GM12873 (cell line): Measurements from ENCODE around the gene FBXW12.

Source experiments
- TF ChIP-seq, protein P1 (sequence below): IDR thresholded peaks from 2 replicates; pipeline ENCODE4 v1.5.1; 2012; ENCODE audit warnings: low read depth, mild to moderate bottlenecking, moderate library complexity, low read length, control low read depth; ENCODE audit not compliant: insufficient read depth; ENCODE audit errors: missing control alignments

The FBXW12 gene

DNA sequence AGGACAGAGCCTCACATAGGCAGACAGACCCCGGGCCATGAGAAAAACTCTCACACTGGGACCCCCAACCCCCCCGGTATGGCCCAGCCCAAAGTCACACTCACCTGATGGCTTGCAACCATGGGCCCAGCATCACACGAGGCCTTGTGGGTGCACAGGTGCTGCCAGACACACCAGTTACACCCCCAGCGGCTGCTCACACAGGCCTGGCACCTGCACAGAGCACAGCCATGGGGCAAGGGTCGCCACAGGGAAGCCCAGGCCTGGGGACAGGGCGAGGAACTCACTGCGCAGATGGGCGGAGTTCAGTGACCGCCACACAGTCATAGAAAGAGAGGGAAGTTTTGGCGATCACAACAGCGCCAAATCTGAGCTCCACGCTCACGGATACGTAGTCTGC, 48.5 kb downstream of the FBXW12 start:
- TF ChIP-seq, protein P1, sequence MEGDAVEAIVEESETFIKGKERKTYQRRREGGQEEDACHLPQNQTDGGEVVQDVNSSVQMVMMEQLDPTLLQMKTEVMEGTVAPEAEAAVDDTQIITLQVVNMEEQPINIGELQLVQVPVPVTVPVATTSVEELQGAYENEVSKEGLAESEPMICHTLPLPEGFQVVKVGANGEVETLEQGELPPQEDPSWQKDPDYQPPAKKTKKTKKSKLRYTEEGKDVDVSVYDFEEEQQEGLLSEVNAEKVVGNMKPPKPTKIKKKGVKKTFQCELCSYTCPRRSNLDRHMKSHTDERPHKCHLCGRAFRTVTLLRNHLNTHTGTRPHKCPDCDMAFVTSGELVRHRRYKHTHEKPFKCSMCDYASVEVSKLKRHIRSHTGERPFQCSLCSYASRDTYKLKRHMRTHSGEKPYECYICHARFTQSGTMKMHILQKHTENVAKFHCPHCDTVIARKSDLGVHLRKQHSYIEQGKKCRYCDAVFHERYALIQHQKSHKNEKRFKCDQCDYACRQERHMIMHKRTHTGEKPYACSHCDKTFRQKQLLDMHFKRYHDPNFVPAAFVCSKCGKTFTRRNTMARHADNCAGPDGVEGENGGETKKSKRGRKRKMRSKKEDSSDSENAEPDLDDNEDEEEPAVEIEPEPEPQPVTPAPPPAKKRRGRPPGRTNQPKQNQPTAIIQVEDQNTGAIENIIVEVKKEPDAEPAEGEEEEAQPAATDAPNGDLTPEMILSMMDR: no peak

DNA sequence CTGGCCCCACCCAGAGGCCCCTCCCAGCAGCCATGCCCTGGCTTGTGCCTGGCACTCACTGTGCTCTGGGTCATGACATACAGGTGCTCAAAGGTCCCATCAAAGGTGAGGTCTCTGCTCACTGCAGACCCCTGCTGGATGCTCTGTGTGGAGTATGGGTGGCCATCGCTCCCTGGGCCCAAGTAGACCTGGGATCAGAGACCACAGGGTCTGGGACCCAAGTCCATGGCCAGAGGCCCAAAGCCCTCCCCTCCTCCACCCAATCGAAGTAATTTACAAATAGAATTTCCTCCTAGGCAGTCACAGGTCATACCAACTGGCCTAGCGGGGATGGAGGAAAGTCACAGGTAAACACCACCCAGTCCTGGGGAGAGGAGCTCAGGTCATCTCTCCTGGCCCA, 50.3 kb downstream of the FBXW12 start:
- TF ChIP-seq, protein P1: peak; percentile 31

DNA sequence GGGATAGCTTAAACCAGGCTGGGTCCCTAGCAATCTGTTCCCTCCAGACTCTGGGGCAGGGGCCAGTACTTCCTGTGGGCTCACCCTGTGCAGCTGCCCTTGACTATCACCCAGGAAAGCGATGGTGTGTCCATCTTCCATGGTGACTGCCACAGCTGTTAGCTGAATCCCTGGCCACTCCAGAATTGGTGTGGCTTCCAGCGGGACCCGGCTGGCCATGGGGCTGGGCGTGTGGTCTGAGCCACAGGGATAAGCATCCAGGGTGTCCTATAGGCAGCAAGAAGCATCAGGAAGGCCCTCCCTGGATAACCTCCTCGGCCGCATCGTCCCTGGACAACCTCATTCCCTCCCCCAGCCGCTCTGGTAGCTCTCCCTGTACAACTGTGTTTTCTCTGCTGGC, 50.7 kb downstream of the FBXW12 start:
- TF ChIP-seq, protein P1: no peak

DNA sequence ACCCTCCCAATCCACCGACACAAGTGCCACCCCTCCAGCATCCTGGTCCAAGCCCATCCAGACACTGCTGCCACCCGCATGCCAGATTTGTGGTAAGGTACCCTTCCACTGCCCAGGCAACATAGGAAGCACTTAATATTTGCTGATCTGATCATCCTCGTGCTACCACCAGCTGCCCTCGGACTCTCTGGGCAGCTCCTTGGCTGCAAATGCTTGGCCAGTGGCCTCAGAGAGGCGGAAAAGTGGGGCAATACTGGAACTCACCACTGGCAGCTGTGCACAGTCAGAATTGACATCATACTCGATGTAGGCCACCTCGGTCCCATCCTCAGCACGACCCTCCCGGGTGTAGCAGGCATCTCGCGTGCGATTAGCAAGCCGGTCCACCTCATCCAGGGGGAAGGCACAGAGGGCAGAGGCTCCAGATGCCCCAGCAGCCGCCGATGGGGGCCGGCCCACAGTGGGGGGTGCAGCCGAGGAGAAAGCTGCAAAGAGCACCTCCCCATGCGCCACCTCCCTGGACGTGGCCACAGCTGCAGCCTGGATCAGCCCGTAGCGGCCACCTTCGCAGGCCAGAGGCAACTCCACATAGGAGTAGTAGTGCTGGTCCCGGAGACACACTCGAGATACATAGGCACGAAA, 51.3 kb downstream of the FBXW12 start:
- TF ChIP-seq, protein P1: no peak

DNA sequence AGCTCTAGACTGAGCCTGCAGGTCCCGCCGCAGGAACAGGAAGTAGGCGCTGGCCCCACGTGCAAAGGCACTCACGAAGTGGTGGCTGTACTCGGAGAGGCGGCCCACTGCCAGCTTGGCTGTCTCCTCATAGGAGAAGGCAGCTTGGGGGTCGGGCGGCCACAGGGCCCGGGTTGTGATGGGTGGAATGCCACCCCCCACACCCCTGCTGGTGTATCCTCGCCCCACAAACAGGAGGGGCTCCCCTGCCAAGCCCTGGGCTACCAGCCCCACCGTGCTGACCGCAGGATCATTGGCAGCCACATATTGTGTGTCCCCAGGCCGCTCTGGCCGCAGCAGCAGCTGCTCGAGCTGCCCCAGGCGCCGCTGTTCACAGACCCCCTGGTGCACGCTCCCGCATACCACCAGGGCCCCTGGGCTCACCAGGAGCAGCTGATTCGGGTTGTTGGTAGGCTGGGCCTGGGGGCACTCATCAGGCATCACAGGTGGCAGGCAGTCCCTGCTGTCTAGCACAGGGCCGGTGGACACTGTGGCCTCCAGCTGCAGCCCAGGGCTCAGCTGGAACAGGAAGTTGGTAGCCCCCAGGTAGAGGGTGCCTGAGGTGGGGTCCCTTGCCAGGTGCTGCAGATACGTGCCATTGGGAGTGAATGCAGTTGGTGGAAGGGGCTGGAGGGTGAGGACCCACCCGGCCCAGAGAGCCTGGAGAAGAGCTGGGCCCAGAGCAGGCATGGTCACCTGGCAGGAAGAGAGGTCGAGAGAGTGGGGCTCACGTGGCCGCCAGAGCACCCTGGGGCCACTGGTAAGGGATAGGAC, 52.1 kb downstream of the FBXW12 start:
- TF ChIP-seq, protein P1: no peak

DNA sequence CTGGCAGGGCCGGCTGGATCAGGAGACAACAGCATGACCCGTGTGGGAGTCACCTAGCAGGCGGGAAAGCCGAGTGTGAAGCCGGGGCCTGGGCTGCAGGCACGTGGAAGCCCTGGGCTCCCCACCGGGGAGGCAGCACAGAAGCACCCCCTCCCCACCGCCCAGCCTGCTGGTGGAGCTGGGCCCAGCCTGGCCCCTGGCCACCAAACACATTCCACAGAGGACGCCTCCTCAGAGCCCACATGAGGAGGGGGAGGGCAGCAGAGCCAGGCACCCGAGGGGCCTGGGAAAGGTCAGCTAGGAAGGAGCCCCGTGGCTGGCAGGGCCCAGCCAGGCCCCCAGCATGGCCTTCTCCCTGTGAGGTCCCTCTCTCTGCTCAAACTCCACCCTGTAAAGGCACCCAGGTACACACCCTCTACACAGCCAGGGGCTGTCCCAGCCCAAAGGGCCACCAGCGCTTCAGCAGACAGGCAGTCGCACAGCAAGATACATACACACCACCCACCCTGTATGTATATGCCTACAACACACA, 53.3 kb downstream of the FBXW12 start:
- TF ChIP-seq, protein P1: no peak

DNA sequence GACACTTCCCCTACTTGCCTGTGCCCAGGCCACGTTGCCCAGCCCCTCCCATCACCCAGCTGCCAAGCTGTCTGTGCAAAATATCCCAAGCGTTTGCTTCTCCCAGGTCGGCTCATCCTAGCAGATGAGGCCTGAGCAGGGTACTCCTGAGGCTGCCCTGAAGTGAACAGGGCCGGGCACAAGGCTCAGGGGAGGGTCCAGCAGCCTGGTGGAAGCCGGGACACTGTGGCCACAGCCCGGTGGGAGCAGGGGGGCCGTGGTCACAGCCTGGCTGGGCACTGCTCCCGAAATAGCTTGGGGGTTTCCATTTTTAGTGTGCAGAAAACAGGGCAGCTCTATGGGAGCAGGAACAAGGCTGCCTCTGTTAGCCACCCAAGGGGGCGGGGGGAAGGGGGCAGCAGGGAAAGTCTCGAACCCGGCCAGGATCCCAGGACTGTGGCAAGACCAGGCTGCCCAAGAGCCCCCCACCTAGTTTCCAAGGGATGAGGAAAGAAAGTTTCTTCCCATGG, 54.4 kb downstream of the FBXW12 start:
- TF ChIP-seq, protein P1: no peak
